Activated T-cell treated with anti-CD3 and anti-CD28 coated beads for 1 hour (primary cell): ENCODE measurements around the gene B3GLCT.

Source experiments
- DNase-seq: peaks from one replicate; pipeline ENCODE4 v3.0.0-alpha.2; 2020; ENCODE audit warnings: low read depth

B3GLCT gene

GRCh38 chr13:31352467-31352866, 152.7 kb downstream of the B3GLCT start:
- DNase-seq = no peak

DNA sequence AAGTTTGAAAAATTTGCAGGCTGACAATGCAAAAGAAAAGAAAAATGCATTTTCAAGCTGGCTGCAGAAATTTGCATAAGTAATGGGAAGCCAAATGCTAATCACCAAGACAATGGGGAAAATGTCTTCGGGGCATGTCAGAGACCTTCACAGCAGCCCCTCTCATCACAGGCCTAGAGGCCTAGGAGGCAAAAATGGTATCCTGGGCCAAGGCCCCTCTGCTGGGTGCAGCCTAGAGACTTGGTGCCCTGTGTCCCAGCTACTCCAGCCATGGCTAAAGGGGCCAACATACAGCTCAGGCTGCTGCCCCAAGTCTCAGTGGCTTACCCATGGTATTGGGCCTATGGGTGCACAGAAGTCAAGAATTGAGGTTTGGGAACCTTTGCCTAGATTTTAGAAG, 155.2 kb downstream of the B3GLCT start:
- DNase-seq = no peak

GRCh38 chr13:31356991-31357390, 157.2 kb downstream of the B3GLCT start:
- no peak for DNase-seq

DNA sequence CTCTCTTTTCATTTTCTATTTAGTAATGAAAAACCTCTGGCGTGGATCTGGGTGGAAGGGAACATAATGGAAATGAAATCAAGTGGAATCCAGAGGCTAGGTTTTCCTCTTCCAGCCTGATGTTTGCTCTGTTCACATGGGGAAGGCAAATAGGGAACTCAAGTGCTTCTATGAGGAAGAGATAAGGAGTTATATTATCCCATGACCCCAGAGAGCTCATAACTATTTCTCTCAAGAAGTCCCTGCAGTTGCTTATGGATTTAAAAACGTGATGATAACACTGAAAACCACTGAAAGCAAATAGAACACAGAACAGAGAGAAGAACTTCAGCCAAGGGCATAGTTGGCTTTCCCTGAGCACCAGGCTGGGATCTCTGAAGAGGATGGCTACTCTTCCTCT, 157.8 kb downstream of the B3GLCT start:
- no peak for DNase-seq

- DNase-seq = no peak
Observed at GRCh38 chr13:31361673-31362072, 161.9 kb downstream of the B3GLCT start.

- DNase-seq = no peak
Observed at GRCh38 chr13:31365630-31366029, 165.9 kb downstream of the B3GLCT start.

- no peak for DNase-seq
Observed at GRCh38 chr13:31367410-31367809, 167.6 kb downstream of the B3GLCT start.

DNA sequence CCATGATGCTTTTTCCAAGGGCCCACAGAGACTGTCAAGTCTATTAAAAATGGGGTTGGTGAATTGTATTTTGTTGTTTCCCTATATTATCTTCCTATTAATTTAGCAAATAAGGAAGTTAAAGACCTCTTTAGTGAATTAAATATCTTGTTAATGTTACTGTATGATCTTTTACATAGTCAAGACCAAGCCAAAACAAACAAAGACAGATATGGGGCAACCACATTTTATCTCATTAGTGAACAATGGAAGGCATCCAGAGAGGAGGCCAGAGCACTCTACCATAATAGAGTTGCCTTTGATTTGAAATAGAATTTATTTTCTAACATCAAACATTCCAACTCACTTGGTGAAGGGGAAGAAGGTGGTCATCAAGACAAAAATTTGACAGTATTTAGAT, 169.4 kb downstream of the B3GLCT start:
- DNase-seq = no peak

GRCh38 chr13:31372454-31372853, 172.7 kb downstream of the B3GLCT start:
- no peak for DNase-seq

DNA sequence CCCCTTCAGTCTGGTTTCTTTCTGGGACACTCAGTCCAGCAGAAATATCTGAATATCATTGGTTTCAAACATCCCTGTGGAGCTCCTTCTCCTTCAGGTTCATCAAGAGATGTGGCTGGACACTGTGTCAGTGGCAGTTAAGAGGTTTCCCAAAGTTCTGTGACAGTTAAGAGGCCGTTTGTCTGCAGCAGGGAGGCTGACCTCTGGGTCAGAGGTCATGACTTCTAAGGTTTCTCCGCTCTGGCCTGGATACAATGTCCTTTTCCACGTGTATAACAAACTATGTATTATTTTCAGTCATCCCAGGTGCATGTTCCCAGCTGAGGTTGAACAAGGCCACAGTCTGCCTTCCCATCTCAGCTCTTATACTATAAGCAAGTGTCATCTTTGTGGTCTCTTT, 174.9 kb downstream of the B3GLCT start:
- no peak for DNase-seq

GRCh38 chr13:31377946-31378345, 178.2 kb downstream of the B3GLCT start:
- no peak for DNase-seq

DNA sequence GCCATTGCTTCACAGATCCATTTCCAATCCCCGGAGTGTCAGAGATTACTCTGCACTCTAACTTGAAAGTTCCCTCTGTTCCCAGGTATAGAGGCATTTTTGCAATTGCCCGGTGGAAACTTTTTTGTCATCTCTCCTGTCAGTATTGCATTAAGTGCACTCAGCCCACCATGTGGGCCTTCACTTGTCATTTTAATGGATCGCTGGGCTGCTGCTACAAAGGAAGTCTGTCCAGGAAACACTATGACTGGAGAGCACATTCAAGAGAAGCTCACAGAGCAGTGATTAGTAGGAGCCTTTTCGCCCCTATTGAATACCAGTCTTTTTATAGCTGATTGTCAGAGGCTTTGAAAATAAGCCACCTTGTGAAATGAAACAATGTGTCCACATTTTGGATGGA, 180.9 kb downstream of the B3GLCT start:
- no peak for DNase-seq
